HS-5 (cell line): ENCODE measurements around the gene TRMT11.
"Not testable (repeated sequence)": the region's sequence is repeated elsewhere in the genome, so short reads cannot be mapped to it uniquely, and the experiment has no call there.

Source experiments
- DNase-seq: peaks from one replicate; pipeline ENCODE4 v3.0.0-alpha.2; 2012; ENCODE audit warnings: low read depth

Gene TRMT11

GRCh38 chr6:126047648-126048047, 61.3 kb downstream of the TRMT11 start:
- no peak for DNase-seq

DNA sequence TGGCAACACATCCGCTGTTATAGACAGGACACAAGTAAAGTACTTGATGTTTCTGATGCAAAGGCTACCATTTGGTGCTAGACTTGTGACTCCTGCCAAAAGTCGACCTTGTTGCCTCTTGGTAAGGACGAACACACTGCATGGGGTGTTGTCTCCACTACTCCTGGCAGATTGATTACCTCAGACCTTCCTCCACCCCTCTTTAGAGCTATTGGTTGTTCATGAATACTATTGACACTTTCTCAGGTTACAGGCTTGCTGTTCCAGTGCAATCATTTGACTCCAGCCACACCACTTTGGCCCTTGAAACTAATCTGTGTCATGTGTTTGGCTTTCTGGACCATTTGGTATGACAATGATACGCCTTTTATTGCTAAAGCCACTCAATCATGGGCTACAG, 62.3 kb downstream of the TRMT11 start:
- no peak for DNase-seq

DNA sequence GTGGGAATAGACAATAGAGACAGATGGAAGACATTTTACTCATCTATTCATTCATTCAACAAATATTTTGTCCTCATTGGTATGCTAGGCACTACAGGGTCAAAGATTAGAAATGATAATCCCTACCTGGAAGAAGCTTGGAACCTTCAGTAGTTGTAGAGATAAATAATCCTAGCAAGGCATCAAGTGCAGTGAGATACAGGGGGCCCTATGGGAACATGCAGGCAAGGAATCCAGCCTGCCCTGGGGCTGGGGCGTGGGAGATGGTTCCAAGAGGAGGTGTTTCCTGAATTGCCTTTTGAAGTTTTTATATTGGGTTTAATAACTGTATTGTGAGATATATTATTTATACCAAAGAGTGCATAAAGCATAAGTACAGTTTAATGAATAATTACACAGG, 64.5 kb downstream of the TRMT11 start:
- DNase-seq: no peak

GRCh38 chr6:126051791-126052190, 65.5 kb downstream of the TRMT11 start:
- no peak for DNase-seq

- no peak for DNase-seq
Observed at GRCh38 chr6:126052485-126052884, 66.1 kb downstream of the TRMT11 start.

DNA sequence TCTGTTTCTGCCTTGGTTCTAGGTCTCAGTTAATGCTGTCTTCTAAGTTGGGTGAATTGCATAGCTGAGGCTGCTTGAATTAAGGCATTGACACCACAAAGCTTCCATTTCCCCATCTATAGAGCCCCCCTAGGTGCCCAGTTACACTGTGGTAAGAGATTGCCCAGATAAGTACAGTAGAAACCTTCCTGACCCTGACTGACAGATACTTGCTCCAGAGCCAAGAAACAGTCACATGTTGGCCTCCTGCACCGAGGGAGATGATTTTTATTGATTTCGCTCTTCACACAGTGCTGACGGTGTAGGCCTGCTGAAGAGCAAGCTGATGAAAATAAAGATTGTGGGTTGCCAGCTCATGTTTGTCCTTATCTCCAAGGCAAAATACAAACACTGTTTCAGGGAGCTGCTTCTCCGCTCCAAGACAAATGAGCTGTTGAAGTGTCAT, 67.9 kb downstream of the TRMT11 start:
- no peak for DNase-seq

GRCh38 chr6:126054802-126055201, 68.5 kb downstream of the TRMT11 start:
- no peak for DNase-seq

DNA sequence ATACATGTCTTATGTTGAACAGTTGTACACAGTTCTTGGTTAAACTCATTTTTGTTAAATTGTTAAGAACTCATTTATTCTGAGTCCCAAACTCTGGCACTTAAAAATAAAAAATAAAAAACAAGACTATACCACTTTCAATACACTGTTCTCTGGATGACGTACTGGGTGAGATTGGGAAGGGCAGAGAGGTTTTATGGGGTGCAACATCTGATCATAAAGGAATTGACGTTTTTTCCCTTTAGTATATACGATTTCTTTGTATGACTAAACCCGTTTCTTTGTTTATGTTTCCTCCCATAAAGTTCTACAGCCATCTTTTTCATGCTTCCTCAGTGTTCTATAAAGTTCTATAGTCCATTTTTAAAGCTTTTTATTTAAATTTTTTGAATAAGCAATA, 69.1 kb downstream of the TRMT11 start:
- DNase-seq: no peak

GRCh38 chr6:126056355-126057004, 70.1 kb downstream of the TRMT11 start:
- DNase-seq: no peak

DNA sequence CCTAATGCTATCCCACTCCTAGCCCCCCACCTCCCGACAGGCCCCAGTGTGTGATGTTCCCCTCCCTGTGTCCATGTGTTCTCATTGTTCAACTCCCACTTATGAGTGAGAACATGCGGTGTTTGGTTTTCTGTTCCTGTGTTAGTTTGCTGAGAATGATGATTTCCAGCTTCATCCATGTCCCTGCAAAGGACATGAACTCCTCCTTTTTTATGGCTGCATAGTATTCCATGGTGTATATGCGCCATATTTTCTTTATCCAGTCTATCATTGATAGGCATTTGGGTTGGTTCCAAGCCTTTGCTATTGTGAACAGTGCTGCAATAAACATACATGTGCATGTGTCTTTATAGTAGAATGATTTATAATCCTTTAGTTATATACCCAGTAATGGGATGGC, 71.7 kb downstream of the TRMT11 start:
- not testable (repeated sequence) for DNase-seq

DNA sequence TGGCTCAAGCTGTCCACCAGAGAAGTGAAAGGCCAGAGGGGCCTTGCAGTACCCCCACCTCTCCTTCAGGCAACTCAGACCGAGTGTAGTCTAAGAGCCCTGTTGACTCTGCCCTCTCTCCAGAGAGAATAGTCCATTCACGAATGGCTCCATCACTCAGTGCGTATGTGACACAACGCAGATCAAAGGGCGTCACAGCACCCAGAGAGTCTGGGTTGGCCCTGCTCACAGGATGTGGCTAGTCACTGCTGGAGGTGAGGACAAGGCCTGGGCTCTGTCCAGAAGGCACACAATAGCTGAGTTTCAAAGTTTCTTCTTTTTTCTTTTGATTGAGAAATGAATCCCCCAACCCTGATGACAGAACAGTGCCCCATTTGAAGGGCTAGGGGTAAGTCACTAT, 74.1 kb downstream of the TRMT11 start:
- no peak for DNase-seq

DNA sequence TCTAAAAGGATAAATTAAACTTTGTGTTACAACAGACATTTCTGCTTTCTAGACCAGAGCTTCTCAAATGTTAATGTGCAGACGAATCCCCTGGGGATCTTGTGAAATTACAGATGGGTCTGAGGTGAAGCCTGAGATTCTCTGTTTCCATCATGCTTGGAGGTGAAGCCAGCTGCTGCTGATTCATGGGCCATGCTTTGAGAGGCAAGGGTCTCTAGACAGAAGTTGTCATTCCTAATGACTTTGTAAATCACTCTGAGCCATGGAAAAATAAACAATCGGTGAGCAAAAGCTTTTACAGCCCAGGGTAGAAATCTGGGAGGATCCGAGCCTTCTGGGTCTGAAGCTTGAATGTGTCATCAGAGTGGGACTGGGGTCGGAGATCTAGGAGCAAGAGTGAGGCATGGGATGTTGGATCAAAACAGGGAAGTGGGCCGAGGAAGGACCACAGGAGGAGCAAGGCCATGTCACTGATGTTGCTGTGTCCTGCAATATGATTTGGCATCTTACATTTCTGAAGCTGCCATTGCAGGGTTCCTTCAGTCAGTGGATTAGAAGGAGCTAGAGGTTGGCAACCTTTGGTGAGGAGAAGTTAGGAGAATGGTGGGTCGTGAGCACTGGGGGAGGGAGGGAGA, 77.3 kb downstream of the TRMT11 start:
- no peak for DNase-seq

GRCh38 chr6:126064257-126064747, 78.0 kb downstream of the TRMT11 start:
- DNase-seq: no peak

- no peak for DNase-seq
Observed at GRCh38 chr6:126064748-126065401, 78.5 kb downstream of the TRMT11 start.

DNA sequence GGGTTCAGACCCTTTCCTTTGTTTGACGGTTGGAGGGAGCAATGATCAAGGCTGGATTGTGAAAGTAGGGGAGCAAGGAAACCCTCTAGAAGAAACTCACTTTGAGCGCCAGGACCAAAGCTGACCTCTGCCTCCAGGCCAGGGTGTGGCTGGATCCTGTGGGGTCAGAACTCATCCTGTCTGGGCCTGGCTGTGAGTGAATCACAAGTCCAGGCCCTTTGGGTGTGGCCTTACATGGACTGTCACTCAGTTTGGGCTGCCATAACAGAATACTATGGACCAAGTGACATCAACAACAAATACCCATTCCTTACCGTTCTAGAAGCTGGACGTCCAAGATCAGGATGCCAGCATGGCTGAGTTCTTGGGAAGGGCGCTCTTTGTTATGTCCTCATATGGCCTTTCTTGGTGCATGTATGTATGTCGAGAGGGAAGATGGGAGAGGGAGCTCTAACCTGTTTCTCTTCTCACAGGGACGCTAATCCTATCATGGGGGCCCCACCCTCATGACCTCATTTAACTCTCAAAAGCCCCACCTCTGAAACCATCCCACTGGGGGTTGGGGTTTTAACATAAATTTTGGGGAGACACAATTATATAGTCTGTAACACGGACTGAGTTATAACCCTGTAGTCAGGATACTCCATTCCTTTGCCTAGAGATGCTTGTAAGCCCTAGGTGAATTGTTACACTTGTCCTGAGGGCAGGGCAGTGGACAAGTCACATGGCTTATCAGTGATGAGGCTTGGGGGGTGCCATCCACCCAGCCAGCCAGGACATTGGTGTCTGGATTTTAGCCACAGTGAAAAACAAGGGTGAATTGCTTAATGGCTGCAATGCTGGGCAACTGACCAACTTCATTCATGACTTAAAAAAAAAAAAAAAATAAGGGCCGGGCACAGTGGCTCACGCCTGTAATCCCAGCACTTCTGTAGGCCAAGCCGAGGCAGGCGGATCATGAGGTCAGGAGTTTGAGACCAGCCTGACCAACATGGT, 80.0 kb downstream of the TRMT11 start:
- no peak for DNase-seq

DNA sequence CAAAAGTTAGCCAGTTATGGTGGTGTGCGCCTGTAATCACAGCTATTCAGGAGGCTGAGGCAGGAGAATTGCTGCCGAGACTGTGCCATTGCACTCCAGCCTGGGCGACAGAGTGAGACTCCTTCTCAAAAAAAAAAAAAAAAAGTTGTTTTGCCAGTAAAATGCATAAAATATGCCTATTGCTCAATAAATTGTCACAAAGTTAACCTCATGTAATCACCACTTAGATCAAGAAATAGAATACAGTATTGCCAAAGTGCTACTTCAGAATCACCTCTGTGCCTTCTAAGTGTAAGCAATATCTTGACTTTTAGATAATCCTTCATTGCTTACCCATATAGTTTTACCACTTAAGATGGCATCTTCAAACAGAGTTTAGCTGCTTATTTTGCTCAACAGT, 80.7 kb downstream of the TRMT11 start:
- DNase-seq: no peak

DNA sequence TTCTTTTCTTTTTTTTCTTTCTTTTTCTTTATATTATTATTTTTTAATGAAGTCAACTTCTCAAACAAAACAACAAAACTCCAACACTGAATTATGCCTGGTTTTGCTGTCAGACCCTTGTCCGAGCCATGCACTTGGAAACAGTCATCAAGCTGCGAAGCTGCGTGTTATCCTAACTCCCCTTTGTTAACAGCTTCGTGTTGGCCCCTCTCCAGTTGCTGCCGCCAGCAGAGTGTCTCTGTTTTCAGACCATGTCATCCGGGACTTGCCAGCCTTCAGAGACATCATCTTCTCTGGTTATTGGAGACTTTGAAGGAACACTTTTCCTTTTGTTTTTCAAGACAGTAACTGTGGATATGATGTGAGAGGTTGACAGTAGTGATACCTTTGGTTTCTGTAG, 83.1 kb downstream of the TRMT11 start:
- no peak for DNase-seq

GRCh38 chr6:126071000-126071647, 84.8 kb downstream of the TRMT11 start:
- DNase-seq: no peak

DNA sequence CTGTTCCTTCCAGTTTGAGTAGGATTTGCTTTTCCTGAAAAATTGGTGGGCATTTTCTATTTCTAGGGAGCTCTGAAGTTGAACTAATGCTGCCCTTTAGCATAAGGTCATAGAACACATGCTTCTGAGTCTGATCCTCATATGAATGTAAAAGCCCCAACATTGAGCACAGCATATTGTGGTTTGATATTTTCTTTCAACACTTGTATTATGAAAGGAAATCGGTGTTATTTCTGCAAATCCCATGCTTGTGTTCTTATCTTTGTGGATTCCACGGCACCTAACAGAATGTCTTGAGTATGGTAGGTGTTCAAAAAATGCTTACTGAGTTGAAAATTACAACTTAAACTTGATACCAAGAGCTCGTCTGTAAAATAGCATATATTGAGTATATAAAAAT, 85.8 kb downstream of the TRMT11 start:
- no peak for DNase-seq

GRCh38 chr6:126072834-126073233, 86.5 kb downstream of the TRMT11 start:
- no peak for DNase-seq

DNA sequence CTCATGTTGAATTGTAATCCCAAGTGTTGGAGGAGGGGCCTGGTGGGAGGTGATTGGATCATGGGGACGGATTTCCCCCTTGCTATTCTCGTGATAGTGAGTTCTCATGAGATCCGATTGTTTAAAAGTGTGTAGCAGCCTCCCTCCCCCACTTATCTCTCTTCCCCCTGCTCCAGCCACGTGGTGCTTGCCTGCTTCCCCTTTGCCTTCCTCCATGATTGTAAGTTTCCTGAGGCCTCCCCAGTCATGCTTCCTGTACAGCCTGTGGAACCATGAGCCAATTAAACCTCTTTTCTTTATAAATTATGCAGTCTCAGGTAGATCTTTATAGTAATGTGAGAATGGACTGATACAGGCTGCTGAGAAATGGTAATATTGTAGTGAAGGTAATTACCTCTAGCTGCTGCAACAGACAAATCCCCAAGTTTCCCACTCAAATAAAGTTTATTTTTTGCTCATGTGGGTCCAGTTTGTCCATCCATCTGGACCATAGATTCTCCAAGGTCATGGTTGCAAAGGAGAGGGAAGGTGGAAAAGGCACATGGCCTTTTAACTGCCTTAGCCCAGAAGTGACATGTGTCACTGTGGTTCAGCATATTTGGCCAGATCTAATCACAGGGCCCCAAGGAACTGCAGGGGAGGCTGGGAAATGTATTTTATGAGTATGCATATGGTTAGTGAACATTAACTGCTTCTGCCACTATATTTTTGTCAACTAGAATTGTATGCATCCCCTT, 89.2 kb downstream of the TRMT11 start:
- no peak for DNase-seq
